ENCODE results near the gene TNFRSF9. TPM values are rescaled to one million over a fixed set of nuclear protein-coding genes. Genes with fewer than 3 reads are reported as not detected.

Gene TNFRSF9
- total RNA-seq, 1 experiment from 2014 or later, result not detected

DNA sequence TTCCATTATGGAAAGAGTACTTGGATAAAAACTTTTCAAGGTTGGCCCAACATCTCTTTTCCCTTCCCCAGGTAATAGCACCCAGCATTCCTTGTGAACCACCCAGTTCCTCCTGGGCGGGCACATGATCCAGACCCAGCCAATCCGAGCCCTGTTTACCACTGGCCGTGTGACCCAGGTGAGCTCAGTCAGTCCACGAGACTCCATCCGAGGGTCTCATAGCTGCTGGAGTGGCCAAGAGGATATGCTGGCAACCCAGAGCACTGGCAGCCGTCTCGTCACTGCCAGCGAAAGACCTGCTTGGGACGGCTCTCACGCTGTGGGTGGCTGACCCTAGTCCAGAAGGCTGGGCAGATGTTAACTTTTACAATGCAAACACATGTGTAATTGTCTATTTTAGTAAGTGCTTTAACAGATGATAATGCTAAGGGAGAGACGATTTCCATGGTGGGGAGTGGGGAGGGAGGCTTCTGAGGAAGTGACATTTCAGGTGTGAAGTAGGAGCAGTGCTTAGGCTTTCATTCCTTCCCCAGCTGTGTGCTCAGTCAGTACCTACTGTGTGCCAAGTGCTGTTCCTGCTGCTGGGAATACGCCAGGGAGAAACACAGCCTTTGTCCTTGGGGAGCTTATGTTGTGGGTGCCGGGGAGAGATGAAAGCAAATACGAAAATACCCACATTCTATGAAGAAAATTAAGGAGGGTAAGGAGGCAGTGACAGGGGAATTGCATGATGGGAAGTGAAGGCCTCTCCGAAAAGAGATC, 45.4 kb upstream of the TNFRSF9 start:
- no peak for ATAC-seq
- ChIA-PET CTCF (interaction anchor here (0.6 to 1.3 kb wide), 3 partner anchors 11 to 328 kb away, joined by 3 to 5 read pairs (median 4); no protein-coding TSS in a partner anchor), POLR2A (interaction anchor here (0.6 kb wide), 1 partner anchor 328 kb away, joined by 3 read pairs; no protein-coding TSS in a partner anchor)
- Mint-ChIP-seq H3K4me1 (peaks cover 14% of the 10 kb centered on the region), H3K9me3 (peaks cover 9% of the 10 kb centered on the region), H3K4me3 (no peak overlapping the region), H3K36me3 (peaks cover 53% of the 10 kb centered on the region), H3K27ac (peak overlapping the region; percentile 48), H3K27me3 (ENCODE audit: low read depth) (no peaks in the 10 kb centered on the region)
- no peak for DNase-seq (ENCODE audit: low spot score)
- TF ChIP-seq, protein P1, sequence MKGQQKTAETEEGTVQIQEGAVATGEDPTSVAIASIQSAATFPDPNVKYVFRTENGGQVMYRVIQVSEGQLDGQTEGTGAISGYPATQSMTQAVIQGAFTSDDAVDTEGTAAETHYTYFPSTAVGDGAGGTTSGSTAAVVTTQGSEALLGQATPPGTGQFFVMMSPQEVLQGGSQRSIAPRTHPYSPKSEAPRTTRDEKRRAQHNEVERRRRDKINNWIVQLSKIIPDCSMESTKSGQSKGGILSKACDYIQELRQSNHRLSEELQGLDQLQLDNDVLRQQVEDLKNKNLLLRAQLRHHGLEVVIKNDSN (CRISPR knock-in tag; IDR thresholded peaks at IDR 0.05), result peak; percentile 47; the same call in 1 of the 2 replicates
- no peak for TF ChIP-seq ZNF232 (CRISPR knock-in tag; IDR thresholded peaks at IDR 0.05)
- TF ChIP-seq IRF2 (CRISPR knock-in tag; IDR thresholded peaks at IDR 0.05; ENCODE audit: borderline replicate concordance, low read depth), result no peak
- TF ChIP-seq RORB (CRISPR knock-in tag; IDR thresholded peaks at IDR 0.05), result no peak
- TF ChIP-seq, protein P2, sequence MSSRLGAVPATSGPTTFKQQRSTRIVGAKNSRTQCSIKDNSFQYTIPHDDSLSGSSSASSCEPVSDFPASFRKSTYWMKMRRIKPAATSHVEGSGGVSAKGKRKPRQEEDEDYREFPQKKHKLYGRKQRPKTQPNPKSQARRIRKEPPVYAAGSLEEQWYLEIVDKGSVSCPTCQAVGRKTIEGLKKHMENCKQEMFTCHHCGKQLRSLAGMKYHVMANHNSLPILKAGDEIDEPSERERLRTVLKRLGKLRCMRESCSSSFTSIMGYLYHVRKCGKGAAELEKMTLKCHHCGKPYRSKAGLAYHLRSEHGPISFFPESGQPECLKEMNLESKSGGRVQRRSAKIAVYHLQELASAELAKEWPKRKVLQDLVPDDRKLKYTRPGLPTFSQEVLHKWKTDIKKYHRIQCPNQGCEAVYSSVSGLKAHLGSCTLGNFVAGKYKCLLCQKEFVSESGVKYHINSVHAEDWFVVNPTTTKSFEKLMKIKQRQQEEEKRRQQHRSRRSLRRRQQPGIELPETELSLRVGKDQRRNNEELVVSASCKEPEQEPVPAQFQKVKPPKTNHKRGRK (CRISPR knock-in tag; IDR thresholded peaks at IDR 0.05; ENCODE audit: borderline replicate concordance), result no peak
- no peak for TF ChIP-seq HMGA2 (CRISPR knock-in tag; IDR thresholded peaks at IDR 0.05)
- TF ChIP-seq, protein P3, sequence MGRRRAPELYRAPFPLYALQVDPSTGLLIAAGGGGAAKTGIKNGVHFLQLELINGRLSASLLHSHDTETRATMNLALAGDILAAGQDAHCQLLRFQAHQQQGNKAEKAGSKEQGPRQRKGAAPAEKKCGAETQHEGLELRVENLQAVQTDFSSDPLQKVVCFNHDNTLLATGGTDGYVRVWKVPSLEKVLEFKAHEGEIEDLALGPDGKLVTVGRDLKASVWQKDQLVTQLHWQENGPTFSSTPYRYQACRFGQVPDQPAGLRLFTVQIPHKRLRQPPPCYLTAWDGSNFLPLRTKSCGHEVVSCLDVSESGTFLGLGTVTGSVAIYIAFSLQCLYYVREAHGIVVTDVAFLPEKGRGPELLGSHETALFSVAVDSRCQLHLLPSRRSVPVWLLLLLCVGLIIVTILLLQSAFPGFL (CRISPR knock-in tag; IDR thresholded peaks at IDR 0.05; ENCODE audit: borderline replicate concordance), result no peak
- TF ChIP-seq NFE2L1 (CRISPR knock-in tag; IDR thresholded peaks at IDR 0.05), result no peak
- TF ChIP-seq, protein P4, sequence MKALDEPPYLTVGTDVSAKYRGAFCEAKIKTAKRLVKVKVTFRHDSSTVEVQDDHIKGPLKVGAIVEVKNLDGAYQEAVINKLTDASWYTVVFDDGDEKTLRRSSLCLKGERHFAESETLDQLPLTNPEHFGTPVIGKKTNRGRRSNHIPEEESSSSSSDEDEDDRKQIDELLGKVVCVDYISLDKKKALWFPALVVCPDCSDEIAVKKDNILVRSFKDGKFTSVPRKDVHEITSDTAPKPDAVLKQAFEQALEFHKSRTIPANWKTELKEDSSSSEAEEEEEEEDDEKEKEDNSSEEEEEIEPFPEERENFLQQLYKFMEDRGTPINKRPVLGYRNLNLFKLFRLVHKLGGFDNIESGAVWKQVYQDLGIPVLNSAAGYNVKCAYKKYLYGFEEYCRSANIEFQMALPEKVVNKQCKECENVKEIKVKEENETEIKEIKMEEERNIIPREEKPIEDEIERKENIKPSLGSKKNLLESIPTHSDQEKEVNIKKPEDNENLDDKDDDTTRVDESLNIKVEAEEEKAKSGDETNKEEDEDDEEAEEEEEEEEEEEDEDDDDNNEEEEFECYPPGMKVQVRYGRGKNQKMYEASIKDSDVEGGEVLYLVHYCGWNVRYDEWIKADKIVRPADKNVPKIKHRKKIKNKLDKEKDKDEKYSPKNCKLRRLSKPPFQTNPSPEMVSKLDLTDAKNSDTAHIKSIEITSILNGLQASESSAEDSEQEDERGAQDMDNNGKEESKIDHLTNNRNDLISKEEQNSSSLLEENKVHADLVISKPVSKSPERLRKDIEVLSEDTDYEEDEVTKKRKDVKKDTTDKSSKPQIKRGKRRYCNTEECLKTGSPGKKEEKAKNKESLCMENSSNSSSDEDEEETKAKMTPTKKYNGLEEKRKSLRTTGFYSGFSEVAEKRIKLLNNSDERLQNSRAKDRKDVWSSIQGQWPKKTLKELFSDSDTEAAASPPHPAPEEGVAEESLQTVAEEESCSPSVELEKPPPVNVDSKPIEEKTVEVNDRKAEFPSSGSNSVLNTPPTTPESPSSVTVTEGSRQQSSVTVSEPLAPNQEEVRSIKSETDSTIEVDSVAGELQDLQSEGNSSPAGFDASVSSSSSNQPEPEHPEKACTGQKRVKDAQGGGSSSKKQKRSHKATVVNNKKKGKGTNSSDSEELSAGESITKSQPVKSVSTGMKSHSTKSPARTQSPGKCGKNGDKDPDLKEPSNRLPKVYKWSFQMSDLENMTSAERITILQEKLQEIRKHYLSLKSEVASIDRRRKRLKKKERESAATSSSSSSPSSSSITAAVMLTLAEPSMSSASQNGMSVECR (CRISPR knock-in tag; IDR thresholded peaks at IDR 0.05; ENCODE audit: borderline replicate concordance), result no peak
- no peak for TF ChIP-seq FOXK1 (CRISPR knock-in tag; IDR thresholded peaks at IDR 0.05)
- TF ChIP-seq, protein P5, sequence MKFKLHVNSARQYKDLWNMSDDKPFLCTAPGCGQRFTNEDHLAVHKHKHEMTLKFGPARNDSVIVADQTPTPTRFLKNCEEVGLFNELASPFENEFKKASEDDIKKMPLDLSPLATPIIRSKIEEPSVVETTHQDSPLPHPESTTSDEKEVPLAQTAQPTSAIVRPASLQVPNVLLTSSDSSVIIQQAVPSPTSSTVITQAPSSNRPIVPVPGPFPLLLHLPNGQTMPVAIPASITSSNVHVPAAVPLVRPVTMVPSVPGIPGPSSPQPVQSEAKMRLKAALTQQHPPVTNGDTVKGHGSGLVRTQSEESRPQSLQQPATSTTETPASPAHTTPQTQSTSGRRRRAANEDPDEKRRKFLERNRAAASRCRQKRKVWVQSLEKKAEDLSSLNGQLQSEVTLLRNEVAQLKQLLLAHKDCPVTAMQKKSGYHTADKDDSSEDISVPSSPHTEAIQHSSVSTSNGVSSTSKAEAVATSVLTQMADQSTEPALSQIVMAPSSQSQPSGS (CRISPR knock-in tag; IDR thresholded peaks at IDR 0.05; ENCODE audit: borderline replicate concordance, low read depth), result no peak
- TF ChIP-seq, protein P6, sequence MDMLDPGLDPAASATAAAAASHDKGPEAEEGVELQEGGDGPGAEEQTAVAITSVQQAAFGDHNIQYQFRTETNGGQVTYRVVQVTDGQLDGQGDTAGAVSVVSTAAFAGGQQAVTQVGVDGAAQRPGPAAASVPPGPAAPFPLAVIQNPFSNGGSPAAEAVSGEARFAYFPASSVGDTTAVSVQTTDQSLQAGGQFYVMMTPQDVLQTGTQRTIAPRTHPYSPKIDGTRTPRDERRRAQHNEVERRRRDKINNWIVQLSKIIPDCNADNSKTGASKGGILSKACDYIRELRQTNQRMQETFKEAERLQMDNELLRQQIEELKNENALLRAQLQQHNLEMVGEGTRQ (CRISPR knock-in tag; IDR thresholded peaks at IDR 0.05), result peak; percentile 73
- TF ChIP-seq, protein P7, sequence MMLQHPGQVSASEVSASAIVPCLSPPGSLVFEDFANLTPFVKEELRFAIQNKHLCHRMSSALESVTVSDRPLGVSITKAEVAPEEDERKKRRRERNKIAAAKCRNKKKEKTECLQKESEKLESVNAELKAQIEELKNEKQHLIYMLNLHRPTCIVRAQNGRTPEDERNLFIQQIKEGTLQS (CRISPR knock-in tag; conservative IDR thresholded peaks at IDR 0.05), result no peak
- no peak for TF ChIP-seq SMAD3 (CRISPR knock-in tag; IDR thresholded peaks at IDR 0.05; ENCODE audit: borderline replicate concordance)
